Measurements from ENCODE around the gene PXDN. TPM values are rescaled to one million over a fixed set of nuclear protein-coding genes. Genes with fewer than 3 reads are reported as not detected.

The PXDN gene
- total and polyA plus RNA-seq, 2 of the 13 experiments (the other 11 are each of a cell fraction or from before 2014, with no cell fraction given) = not detected

DNA sequence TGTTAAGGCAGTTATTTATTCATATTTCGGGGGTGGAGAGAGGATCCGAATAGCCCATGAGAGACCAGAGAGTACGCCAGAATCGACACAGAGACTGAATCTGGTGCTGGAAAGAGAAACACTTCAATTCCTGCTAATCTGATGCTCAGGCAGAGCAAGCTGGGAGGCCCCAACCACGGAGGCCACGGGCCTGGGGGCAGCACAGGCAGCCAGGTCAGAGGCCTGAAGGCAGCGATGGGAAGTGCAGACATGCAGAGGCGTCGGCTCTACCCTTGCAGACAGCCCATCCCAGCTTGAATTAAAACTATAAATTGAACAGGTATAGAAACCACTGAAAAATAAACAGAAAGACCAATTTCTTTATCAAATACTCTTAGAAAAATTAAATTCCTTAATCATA, 50.6 kb downstream of the PXDN start:
- H3K27me3 ChIP-seq (ENCODE audit: control insufficient read depth in 1 of 2, insufficient read depth in 2 of 2, low read length in 2 of 2) = peaks cover 0 to 45% of the 10 kb centered on the region in 2 experiments; a peak in 4 of 5 replicates
- POLR2A ChIA-PET = no interaction called here
- FAIRE-seq (no peak), DNase-seq (ENCODE audit: low spot score) (no peak), ATAC-seq (no peak)
- no TSS peak for BruUV-seq (replicated peaks)
- intact Hi-C loops (cut with micrococcal nuclease; ENCODE audit: unreplicated experiment) = no loop called here
- no peak overlapping the region for H3K27ac ChIP-seq (ENCODE audit: extremely low read length, insufficient read depth, low read length)
- no peak overlapping the region for H3K4me3 ChIP-seq (replicated peaks in 1 of 3; ENCODE audit: insufficient read depth in 1 of 3, low read depth in 2 of 3, low read length in 3 of 3)
- H3K4me1 ChIP-seq (ENCODE audit: insufficient read depth, low read length) = no peaks in the 10 kb centered on the region
- WGBS (ENCODE audit: low lambda C conversion rate) = 5% methylated on average over 9 of the region's 9 CpGs
- no peak overlapping the region for H3K9ac ChIP-seq (ENCODE audit: insufficient read depth, low read depth, low read length)
- H2AFZ ChIP-seq (ENCODE audit: low read length) = no peak overlapping the region
- H3K4me2 ChIP-seq (ENCODE audit: low read depth, low read length) = no peak overlapping the region
- H4K20me1 ChIP-seq (ENCODE audit: insufficient read depth, low read length) = no peaks in the 10 kb centered on the region
- no peaks in the 10 kb centered on the region for H3K9me3 ChIP-seq (ENCODE audit: low read length)
- no peaks in the 10 kb centered on the region for H3K79me2 ChIP-seq (ENCODE audit: insufficient read depth, low read length)
- in situ Hi-C loops (cut with HindIII; ENCODE audit: extremely low pct_ligation_motif_present, low pct_unique_long_range_greater_than_20kb) = no loop called here
- CTCF ChIA-PET (ENCODE audit: low intra/inter-chr PET ratio, low total read pairs) = no interaction called here
- no peaks in the 10 kb centered on the region for H3K36me3 ChIP-seq (replicated peaks in 1 of 2; ENCODE audit: control insufficient read depth in 1 of 2, insufficient read depth in 2 of 2, low read length in 2 of 2)
- TF ChIP-seq ZNF235 (CRISPR knock-in tag; IDR thresholded peaks at IDR 0.05; ENCODE audit: borderline replicate concordance) (no peak), ZNF772 (CRISPR knock-in tag; IDR thresholded peaks at IDR 0.05) (no peak), ISL2 (CRISPR knock-in tag; IDR thresholded peaks at IDR 0.05) (no peak), U2AF2 (IDR thresholded peaks at IDR 0.05; ENCODE audit: low read depth, low read length) (no peak)
- TF ChIP-seq, protein P1, sequence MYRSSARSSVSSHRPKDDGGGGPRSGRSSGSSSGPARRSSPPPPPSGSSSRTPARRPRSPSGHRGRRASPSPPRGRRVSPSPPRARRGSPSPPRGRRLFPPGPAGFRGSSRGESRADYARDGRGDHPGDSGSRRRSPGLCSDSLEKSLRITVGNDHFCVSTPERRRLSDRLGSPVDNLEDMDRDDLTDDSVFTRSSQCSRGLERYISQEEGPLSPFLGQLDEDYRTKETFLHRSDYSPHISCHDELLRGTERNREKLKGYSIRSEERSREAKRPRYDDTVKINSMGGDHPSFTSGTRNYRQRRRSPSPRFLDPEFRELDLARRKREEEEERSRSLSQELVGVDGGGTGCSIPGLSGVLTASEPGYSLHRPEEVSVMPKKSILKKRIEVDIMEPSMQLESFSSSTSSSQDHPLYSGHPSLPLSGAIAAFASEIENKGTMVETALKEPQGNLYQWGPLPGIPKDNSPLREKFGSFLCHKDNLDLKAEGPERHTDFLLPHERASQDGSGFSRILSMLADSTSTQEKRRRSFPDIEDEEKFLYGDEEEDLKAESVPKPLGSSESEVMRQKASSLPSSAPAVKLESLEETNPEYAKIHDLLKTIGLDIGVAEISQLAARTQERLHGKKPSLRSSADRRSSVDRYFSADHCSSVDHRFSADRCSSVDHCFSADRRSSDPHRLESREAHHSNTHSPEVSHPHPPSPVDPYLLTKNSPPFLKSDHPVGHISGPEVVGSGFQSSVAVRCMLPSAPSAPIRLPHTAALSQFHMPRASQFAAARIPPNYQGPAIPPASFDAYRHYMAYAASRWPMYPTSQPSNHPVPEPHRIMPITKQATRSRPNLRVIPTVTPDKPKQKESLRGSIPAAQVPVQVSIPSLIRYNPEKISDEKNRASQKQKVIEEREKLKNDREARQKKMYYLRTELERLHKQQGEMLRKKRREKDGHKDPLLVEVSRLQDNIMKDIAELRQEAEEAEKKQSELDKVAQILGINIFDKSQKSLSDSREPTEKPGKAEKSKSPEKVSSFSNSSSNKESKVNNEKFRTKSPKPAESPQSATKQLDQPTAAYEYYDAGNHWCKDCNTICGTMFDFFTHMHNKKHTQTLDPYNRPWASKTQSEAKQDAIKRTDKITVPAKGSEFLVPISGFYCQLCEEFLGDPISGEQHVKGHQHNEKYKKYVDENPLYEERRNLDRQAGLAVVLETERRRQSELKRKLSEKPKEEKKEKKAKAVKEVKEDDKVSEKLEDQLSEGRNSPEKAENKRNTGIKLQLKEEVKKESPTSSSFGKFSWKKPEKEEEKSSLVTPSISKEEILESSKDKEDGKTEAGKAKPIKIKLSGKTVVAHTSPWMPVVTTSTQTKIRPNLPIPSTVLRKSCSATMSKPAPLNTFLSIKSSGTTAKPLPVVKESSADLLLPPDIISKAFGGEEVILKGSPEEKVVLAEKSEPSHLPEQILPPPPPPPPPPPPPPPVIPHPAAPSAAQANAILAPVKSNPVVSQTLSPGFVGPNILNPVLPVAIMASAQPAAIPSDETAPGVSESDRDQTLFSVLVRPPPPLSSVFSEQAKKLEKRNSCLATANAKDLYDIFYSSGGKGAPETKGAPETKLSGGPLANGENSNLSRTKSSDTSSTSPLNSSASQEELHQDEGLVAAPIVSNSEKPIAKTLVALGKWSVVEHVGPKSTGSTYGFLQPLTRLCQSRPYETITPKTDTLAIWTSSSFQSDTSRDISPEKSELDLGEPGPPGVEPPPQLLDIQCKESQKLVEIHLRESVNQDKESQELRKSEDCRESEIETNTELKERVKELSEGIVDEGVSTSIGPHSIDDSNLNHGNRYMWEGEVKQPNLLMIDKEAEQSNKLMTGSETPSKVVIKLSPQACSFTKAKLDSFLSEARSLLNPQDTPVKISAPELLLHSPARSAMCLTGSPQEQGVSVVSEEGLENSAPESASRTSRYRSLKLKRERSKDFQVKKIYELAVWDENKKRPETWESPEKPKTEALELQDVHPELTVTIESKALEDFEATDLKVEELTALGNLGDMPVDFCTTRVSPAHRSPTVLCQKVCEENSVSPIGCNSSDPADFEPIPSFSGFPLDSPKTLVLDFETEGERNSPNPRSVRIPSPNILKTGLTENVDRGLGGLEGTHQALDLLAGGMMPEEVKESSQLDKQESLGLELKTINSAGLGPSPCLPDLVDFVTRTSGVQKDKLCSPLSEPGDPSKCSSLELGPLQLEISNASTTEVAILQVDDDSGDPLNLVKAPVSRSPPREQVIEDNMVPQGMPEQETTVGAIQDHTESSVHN (CRISPR knock-in tag; IDR thresholded peaks at IDR 0.05) = no peak
- TF ChIP-seq, protein P2, sequence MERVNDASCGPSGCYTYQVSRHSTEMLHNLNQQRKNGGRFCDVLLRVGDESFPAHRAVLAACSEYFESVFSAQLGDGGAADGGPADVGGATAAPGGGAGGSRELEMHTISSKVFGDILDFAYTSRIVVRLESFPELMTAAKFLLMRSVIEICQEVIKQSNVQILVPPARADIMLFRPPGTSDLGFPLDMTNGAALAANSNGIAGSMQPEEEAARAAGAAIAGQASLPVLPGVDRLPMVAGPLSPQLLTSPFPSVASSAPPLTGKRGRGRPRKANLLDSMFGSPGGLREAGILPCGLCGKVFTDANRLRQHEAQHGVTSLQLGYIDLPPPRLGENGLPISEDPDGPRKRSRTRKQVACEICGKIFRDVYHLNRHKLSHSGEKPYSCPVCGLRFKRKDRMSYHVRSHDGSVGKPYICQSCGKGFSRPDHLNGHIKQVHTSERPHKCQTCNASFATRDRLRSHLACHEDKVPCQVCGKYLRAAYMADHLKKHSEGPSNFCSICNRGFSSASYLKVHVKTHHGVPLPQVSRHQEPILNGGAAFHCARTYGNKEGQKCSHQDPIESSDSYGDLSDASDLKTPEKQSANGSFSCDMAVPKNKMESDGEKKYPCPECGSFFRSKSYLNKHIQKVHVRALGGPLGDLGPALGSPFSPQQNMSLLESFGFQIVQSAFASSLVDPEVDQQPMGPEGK (CRISPR knock-in tag; IDR thresholded peaks at IDR 0.05) = no peak
- TF ChIP-seq, protein P3, sequence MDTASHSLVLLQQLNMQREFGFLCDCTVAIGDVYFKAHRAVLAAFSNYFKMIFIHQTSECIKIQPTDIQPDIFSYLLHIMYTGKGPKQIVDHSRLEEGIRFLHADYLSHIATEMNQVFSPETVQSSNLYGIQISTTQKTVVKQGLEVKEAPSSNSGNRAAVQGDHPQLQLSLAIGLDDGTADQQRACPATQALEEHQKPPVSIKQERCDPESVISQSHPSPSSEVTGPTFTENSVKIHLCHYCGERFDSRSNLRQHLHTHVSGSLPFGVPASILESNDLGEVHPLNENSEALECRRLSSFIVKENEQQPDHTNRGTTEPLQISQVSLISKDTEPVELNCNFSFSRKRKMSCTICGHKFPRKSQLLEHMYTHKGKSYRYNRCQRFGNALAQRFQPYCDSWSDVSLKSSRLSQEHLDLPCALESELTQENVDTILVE (CRISPR knock-in tag; IDR thresholded peaks at IDR 0.05) = no peak
- TF ChIP-seq, protein P4, sequence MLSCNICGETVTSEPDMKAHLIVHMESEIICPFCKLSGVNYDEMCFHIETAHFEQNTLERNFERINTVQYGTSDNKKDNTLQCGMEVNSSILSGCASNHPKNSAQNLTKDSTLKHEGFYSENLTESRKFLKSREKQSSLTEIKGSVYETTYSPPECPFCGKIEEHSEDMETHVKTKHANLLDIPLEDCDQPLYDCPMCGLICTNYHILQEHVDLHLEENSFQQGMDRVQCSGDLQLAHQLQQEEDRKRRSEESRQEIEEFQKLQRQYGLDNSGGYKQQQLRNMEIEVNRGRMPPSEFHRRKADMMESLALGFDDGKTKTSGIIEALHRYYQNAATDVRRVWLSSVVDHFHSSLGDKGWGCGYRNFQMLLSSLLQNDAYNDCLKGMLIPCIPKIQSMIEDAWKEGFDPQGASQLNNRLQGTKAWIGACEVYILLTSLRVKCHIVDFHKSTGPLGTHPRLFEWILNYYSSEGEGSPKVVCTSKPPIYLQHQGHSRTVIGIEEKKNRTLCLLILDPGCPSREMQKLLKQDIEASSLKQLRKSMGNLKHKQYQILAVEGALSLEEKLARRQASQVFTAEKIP (CRISPR knock-in tag; IDR thresholded peaks at IDR 0.05; ENCODE audit: borderline replicate concordance) = no peak
